Heart right ventricle (tissue), 16 donors: ENCODE data around the gene SUGCT. TPM values are rescaled to one million over a fixed set of nuclear protein-coding genes. Genes with fewer than 3 reads are reported as not detected.

ENCODE experiments used
- ATAC-seq, 8 donors: fragments of 200-7000 bp; cut with Tn5 transposase; one replicate each; pipeline ENCODE4 v1.9.1; 2020; ENCODE audit warnings: mild to moderate bottlenecking in 8 of 8, moderate library complexity in 8 of 8, moderate number of reproducible peaks in 1 of 8
- DNase-seq, 2 donors: peaks; one replicate each; pipeline ENCODE4 v3.0.0-alpha.2; 2020
- H3K27ac ChIP-seq, 10 donors: fragments of 200-600 bp; sonication (generic) in 2 of 10; one replicate each; pipeline versions ENCODE4 v1.5.0 to v1.8.0; 2020 to 2022; ENCODE audit warnings: mild to moderate bottlenecking in 3 of 10
- H3K27me3 ChIP-seq, 7 donors: fragments of 200-600 bp; one replicate each; pipeline ENCODE4 v1.8.0; 2021 to 2022; ENCODE audit warnings: mild to moderate bottlenecking in 2 of 7
- H3K36me3 ChIP-seq, 9 donors: fragments of 200-600 bp; sonication (generic) in 1 of 9; one replicate each; pipeline versions ENCODE4 v1.5.0 to v1.8.0; 2020 to 2022; ENCODE audit warnings: mild to moderate bottlenecking in 2 of 9
- H3K4me1 ChIP-seq, 9 donors: fragments of 200-600 bp; sonication (generic) in 1 of 9; one replicate each; pipeline versions ENCODE4 v1.5.0 to v1.8.0; 2020 to 2022; ENCODE audit warnings: mild to moderate bottlenecking in 4 of 9
- H3K4me3 ChIP-seq, 10 donors: fragments of 200-600 bp; sonication (generic) in 2 of 10; one replicate each; pipeline versions ENCODE4 v1.5.0 to v1.8.0; 2020 to 2022; ENCODE audit warnings: mild to moderate bottlenecking in 7 of 10, moderate library complexity in 2 of 10
- H3K9me3 ChIP-seq, 11 donors: fragments of 200-600 bp in 10 of 11; sonication (generic) in 2 of 11; one replicate each; pipeline versions ENCODE4 v1.5.0 to v1.8.0; 2013 to 2022; ENCODE audit warnings: mild to moderate bottlenecking in 2 of 11, control low read depth in 1 of 11, moderate library complexity in 1 of 11
- CTCF ChIP-seq, 9 donors: fragments of 200-600 bp; sonication (generic) in 2 of 9; IDR thresholded peaks; one replicate each; pipeline versions ENCODE4 v1.5.0 to v1.8.0; 2021 to 2022; ENCODE audit warnings: antibody characterized with exemption in 9 of 9, mild to moderate bottlenecking in 5 of 9, moderate library complexity in 1 of 9
- WGBS, 2 donors: extraction: QIAGEN DNeasy Blood & Tissue Kit; methylation state at CpG; one replicate each; pipeline ENCODE4 v1.1.7; 2013; ENCODE audit warnings: inconsistent platforms in 1 of 2; 5-methylcytosine and 5-hydroxymethylcytosine counted together
- intact Hi-C, 10 donors: fragments of 100-400 bp; cut with DNase I; formaldehyde crosslinking; loops; one replicate each; pipeline versions ENCODE4 v1.11.1 to v1.14.2; 2022
- polyA plus RNA-seq, 2 donors: library from polyadenylated mRNA; stranded (reverse); fragments of 200-250 nt; gene quantifications; one replicate each; pipeline ENCODE4 v1.2.3, GENCODE V29; 2013
- total RNA-seq, 10 donors: library from RNA; stranded (reverse); fragmentation: NEBNext Ultra II Directional in 3 of 10; extraction: Animal tissue kit (Norgen Biotek cat#: 25700) in 3 of 10; gene quantifications; one replicate each; pipeline versions ENCODE4 v1.2.1 to v1.2.4, GENCODE V29; 2021 to 2023
- donor health status: Arrhythmogenic right ventricular cardiomyopathy.
- donor health status: ischemic (EF 13 %, LVEDD 7.1; RV severe dilation, severe dysfunction).
- donor health status: healthy with polysubstance abuse.
- donor health status: DM: no; HTN: yes; CAD: no.
- donor health status: DM: no; HTN: no; CAD: no.
- donor health status: ischemic (EF 25% LVEDD 6.9; RV normal size, moderate dysfunction).
- donor health status: ischemic (EF 25% LVEDD 5.7; RV mildly dilated, moderate dysfunction).
- donor health status: healthy.
- donor health status: DM: yes; HTN: yes; CAD: no.
- donor health status: Ischemic cardiomyopathy.
- donor health status: ischemic (EF 35%, LVEDD 5.7; RV mildly dilated, moderate dysfunction).
- donor health status: nonischemic (EF 11% LVEDD 7.7; RV severe dilation, severe dysfunction).
- donor health status: DM: yes; HTN: yes; CAD: no.
- donor health status: PGD.
- donor health status: ischemic (EF 29% LVEDD 5.4; RV normal size, mild dysfunction).
- donor health status: nonischemic (EF 23%, LVEDD 6.1; RV moderate dilation, normal function).

SUGCT gene
- total and polyA plus RNA-seq, 12 donors: 1.2 to 8.1 (median 6.1) TPM

GRCh38 chr7:40288827-40289226 lies 154.0 kb downstream of the SUGCT start:
- peaks cover 0 to 4% (median 0%) of the 10 kb centered on the region in 11 donors for H3K9me3 ChIP-seq
- H3K27me3 ChIP-seq: no peaks in the 10 kb centered on the region
- no peak for DNase-seq
- intact Hi-C loops: no loop called here
- no peak for TF ChIP-seq CTCF (IDR thresholded peaks at IDR 0.05)
- no peak overlapping the region for H3K4me3 ChIP-seq
- H3K27ac ChIP-seq: no peak overlapping the region
- H3K4me1 ChIP-seq: no peaks in the 10 kb centered on the region
- WGBS, 2 donors: 78 to 83% methylated on average over 2 of the region's 2 CpGs
- no peak for ATAC-seq
- H3K36me3 ChIP-seq: no peaks in the 10 kb centered on the region

GRCh38 chr7:40297741-40298311 lies 163.0 kb downstream of the SUGCT start:
- no peak for DNase-seq
- ATAC-seq: no peak
- H3K4me1 ChIP-seq: no peaks in the 10 kb centered on the region
- H3K4me3 ChIP-seq: no peak overlapping the region
- intact Hi-C loops: no loop called here
- H3K27ac ChIP-seq: no peak overlapping the region
- WGBS, 2 donors: 39 to 67% methylated on average over 1 of the region's 1 CpG
- H3K36me3 ChIP-seq: no peaks in the 10 kb centered on the region
- TF ChIP-seq CTCF (IDR thresholded peaks at IDR 0.05): no peak
- no peaks in the 10 kb centered on the region for H3K9me3 ChIP-seq
- no peaks in the 10 kb centered on the region for H3K27me3 ChIP-seq

DNA sequence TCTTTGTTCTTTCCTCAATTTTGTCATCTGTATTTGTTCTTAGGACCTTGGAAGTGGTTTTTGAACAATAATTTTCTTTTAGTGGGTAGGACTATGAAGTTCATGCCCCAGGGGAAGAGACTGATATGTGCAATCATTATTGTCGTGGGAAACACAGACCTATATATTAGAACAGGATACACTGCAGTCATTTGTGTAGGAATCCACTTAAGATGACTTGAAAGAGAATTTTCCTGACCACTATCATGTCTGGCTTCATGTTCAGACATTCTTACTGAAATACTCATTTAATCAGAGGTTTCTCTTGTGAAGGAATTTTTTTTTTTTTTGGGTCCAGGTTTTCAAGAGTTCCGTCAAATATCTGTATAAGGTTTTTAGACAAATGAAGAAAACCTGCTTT lies 163.6 kb downstream of the SUGCT start:
- Histone ChIP-seq H3K36me3 (no peaks in the 10 kb centered on the region), H3K9me3 (no peaks in the 10 kb centered on the region), H3K4me3 (no peak overlapping the region), H3K27me3 (no peaks in the 10 kb centered on the region), H3K27ac (no peak overlapping the region), H3K4me1 (no peaks in the 10 kb centered on the region)
- TF ChIP-seq CTCF (IDR thresholded peaks at IDR 0.05): no peak
- WGBS, 2 donors: 62 to 81% methylated on average over 2 of the region's 2 CpGs
- DNase-seq (no peak), ATAC-seq (no peak)
- intact Hi-C loops: no loop called here

DNA sequence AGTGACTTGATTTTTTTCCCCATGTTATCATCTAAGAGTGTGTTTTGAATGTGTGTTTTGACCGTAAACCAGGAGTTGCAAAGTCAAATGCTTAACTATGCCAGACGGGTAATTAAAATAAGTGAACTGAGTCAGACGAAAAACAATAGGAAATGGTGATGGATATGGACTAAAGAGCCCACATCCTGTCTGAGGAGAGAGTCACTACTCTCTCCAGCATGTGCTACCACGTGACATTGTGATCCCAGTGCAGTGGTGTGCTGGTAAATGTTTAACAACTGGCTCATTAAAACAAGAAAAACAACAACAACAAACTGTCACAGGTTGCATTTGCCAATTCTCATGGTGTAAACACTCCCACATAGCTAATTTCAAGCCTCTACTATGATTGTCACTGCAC lies 164.3 kb downstream of the SUGCT start:
- intact Hi-C loops: no loop called here

More for the DNA sequence above, 164.3 kb downstream of the SUGCT start:
- H3K4me1 ChIP-seq: no peaks in the 10 kb centered on the region
- no peaks in the 10 kb centered on the region for H3K9me3 ChIP-seq
- no peaks in the 10 kb centered on the region for H3K27me3 ChIP-seq
- DNase-seq (no peak), ATAC-seq (no peak)
- H3K27ac ChIP-seq: no peak overlapping the region
- no peak overlapping the region for H3K4me3 ChIP-seq
- TF ChIP-seq CTCF (IDR thresholded peaks at IDR 0.05): no peak
- WGBS, 2 donors: 66 to 72% methylated on average over 4 of the region's 4 CpGs
- no peaks in the 10 kb centered on the region for H3K36me3 ChIP-seq
